Activated CD8-positive, alpha-beta memory T cell treated with anti-CD3 and anti-CD28 coated beads, Interleukin-2, amount 50 U/mL, for 24 hours (primary cell): ENCODE results near the gene MAP3K5.
"Not testable (repeated sequence)": the region's sequence is repeated elsewhere in the genome, so short reads cannot be mapped to it uniquely, and the experiment has no call there.

Experiments
- DNase-seq: peaks from one replicate; pipeline ENCODE4 v3.0.0-alpha.2; 2020; ENCODE audit errors: extremely low read depth

MAP3K5 gene, protein sequence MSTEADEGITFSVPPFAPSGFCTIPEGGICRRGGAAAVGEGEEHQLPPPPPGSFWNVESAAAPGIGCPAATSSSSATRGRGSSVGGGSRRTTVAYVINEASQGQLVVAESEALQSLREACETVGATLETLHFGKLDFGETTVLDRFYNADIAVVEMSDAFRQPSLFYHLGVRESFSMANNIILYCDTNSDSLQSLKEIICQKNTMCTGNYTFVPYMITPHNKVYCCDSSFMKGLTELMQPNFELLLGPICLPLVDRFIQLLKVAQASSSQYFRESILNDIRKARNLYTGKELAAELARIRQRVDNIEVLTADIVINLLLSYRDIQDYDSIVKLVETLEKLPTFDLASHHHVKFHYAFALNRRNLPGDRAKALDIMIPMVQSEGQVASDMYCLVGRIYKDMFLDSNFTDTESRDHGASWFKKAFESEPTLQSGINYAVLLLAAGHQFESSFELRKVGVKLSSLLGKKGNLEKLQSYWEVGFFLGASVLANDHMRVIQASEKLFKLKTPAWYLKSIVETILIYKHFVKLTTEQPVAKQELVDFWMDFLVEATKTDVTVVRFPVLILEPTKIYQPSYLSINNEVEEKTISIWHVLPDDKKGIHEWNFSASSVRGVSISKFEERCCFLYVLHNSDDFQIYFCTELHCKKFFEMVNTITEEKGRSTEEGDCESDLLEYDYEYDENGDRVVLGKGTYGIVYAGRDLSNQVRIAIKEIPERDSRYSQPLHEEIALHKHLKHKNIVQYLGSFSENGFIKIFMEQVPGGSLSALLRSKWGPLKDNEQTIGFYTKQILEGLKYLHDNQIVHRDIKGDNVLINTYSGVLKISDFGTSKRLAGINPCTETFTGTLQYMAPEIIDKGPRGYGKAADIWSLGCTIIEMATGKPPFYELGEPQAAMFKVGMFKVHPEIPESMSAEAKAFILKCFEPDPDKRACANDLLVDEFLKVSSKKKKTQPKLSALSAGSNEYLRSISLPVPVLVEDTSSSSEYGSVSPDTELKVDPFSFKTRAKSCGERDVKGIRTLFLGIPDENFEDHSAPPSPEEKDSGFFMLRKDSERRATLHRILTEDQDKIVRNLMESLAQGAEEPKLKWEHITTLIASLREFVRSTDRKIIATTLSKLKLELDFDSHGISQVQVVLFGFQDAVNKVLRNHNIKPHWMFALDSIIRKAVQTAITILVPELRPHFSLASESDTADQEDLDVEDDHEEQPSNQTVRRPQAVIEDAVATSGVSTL (N-terminal part only)

DNA sequence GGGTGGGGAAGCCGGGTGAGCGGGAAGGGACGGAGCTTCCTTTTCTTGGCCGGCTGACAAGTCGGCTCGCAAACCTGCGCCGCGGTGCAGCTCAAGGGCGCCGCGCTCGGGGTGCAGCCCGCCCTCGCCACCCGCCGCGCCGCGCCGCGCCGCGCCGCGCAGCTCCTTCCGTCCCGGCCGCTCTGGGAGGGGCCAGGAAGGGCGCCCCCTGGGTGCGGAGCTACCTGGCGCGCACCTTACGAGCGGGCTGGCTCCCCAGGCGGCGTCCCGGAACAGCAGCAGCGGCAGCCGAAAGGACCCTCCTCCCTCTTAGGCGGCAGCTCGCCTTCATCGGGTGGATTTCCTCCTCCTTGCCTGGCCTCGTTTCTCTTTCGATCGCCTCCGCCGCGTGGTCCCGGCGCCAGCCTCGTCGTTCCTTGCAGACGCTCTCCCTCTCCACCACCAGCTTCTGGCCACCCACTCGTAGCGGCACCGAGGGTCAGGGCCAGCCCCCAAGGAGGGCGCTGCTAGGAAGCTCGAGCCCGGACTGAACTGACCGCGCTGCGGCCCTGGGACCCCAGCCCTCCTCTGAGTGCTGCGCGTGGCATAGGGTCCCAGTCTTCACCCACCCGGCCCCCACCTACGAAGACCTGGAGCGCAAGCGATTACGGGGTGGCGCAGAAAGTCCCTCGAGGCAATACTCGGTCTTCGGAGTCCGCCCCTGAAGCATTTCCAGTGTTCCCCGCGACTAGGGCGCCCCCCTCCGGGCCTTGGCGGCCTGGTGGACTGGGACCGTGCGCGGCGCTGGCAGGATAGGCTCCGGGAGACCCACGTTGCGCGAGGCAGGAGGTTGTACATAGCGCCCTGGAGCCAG lies at the start of gene MAP3K5:
Gene MAP3K5, minus strand, starts transcription at position 68 of the 853 bp plus-strand sequence. CDS start 320 bp downstream, outside the sequence.
- peak; percentile 81 for DNase-seq

- no peak for DNase-seq
Observed at GRCh38 chr6:136840276-136841001, 48.2 kb upstream of the MAP3K5 start.

DNA sequence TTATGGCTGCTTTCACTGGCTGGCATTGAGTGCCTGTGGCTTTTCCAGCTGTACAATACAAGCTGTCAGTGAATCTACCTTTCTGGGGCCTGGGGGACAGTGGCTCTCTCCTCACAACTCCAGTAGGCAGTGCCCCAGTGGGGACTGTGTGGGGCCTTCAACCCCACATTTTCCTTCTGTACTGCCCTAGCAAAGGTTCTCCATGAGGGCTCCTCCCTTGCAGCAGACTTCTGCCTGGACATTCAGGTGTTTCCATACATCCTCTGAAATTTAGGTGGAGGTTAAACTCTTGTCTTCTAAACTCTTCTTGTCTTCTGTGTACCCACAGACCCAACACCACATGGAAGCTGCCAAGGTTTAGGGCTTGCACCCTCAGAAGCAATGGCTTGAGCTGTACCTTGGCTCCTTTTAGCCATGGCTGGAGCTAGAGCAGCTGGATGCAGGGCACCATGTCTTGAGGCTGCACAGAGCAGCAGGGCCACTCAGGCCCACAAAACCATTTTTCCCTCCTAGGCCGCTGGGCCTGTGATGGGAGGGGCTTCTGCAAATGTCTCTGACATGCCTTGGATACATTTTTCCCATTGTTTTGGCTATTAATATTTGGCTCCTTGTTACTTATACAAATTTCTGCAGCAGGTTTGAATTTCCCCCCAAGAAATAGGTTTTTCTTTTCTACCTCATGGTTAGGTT lies 39.7 kb upstream of the MAP3K5 start:
- DNase-seq: no peak

DNA sequence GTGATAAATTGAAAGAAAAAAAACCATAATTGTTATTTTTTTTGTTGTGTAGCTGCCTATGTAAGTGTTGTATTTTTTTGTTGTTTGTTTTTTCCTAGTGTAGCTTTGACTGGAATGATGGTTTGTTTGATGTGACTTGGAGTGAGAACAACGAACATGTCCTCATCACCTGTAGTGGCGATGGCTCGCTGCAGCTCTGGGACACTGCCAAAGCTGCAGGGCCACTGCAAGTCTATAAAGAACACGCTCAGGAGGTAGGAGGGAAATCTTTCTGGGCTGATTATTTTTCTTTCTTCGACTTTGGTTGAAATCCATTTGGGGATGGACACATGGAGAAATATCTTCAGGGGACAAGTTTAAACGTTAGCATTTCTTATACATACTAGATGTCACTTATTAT lies 33.9 kb upstream of the MAP3K5 start:
- DNase-seq: no peak

- no peak for DNase-seq
Observed at GRCh38 chr6:136823128-136823660, 30.9 kb upstream of the MAP3K5 start.

DNA sequence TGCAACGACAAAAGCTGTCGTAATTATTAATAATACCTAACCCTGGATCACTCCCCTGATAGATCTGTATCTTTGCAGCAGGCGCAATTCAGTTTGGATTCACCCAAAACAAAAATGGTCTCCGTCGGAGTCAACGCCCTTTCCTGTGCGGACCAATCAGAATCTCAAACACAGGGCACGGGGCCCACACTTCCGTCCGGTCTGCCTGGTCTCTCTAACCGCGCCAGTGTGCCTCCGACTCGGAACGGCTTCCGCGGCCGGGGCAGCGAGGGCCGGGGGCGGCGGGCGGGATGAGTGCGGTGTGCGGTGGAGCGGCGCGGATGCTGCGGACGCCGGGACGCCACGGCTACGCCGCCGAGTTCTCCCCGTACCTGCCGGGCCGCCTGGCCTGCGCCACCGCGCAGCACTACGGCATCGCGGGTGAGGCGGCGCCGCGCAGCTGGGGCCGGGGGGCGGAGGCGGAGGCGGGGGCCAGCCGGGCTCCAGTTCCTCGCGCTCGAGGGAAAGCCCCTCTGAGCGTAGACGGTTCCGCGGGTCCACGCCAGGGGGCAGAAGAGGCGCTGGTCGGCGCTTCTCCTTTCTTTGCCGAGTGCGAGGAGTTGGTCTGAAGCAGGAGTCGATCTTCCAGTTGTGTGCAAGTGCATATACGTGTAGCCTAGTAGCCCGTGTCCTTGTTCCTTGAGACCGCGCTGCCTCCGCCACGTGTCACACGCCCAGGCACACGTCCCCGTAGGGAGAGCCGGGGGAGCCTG lies 30.3 kb upstream of the MAP3K5 start, which contains the start of gene PEX7:
Gene PEX7, plus strand, starts transcription at position 217 of the 752 bp plus-strand sequence. Its CDS starts 74 bp downstream, at position 291.
- DNase-seq: peak; percentile 81

DNA sequence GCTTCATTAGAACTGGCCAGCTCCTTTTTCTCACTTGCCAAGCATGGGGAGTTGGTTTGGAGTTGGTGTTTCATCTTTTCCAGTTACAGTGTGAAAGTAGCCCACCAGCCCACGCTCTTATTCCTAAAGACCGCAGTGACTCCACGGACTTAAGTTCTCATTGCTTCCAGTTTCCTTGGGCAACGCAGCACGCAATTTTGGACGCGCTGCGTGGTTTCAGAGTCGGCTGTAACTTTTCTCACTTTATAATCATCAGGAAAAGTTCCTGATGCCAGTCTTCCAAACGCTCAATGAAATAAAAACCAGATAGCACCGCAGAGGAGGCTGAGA lies 29.7 kb upstream of the MAP3K5 start:
- DNase-seq: no peak

GRCh38 chr6:136820561-136820960 lies 28.3 kb upstream of the MAP3K5 start:
- DNase-seq: no peak

GRCh38 chr6:136816656-136817055 lies 24.4 kb upstream of the MAP3K5 start:
- DNase-seq: no peak

DNA sequence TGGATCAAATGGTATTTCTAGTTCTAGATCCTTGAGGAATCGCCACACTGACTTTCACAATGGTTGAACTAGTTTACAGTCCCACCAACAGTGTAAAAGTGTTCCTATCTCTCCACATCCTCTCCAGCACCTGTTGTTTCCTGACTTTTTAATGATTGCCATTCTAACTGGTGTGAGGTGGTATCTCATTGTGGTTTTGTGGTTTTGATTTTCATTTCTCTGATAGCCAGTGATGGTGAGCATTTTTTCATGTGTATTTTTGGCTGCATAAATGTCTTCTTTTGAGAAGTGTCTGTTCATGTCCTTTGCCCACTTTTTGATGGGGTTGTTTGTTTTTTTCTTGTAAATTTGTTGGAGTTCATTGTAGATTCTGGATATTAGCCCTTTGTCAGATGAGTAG lies 23.3 kb upstream of the MAP3K5 start:
- not testable (repeated sequence) for DNase-seq

- no peak for DNase-seq
Observed at GRCh38 chr6:136812174-136812573, 19.9 kb upstream of the MAP3K5 start.

GRCh38 chr6:136811272-136811671 lies 19.0 kb upstream of the MAP3K5 start:
- DNase-seq: no peak

GRCh38 chr6:136809091-136809860 lies 17.0 kb upstream of the MAP3K5 start:
- DNase-seq: no peak

- no peak for DNase-seq
Observed at GRCh38 chr6:136803608-136804007, 11.3 kb upstream of the MAP3K5 start.

DNA sequence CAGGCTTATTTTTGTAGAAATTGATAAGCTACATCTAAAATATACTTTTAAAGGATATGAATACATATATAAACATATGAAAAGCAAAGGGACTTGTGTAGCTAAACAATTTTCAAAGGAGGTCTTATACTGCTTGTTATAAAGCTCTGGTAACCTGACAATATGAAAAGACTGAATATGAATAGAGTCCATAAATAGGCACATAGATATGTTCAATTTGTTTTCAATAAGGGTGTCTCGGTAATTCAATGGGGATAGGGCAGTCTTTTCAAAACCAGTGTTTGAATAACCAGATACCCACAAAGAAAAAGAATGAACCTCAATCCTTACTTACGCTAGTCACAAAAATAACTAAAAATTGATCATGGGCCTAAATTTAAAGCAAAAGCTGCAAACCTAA lies 9.3 kb upstream of the MAP3K5 start:
- DNase-seq: no peak

DNA sequence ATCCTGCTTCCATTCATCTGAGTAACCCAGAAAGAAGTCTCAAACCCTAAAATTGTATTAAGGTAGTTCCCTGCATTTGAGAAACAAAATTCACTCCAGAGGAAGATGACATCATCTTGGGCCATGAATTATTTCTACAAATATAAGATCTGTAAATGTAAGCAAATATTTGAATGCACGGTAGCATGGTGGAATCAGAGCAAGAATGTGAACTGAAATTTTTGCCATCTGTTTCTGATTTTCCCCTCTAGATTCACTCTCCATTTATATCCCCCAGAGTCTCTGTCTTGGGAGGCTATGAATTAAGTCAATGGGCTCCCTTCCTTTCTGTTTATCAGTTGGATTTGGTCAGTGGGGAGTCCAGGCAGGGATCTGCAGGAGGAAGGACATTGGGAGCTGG lies 5.8 kb upstream of the MAP3K5 start:
- no peak for DNase-seq

- no peak for DNase-seq
Observed at GRCh38 chr6:136795996-136796395, 3.7 kb upstream of the MAP3K5 start.

DNA sequence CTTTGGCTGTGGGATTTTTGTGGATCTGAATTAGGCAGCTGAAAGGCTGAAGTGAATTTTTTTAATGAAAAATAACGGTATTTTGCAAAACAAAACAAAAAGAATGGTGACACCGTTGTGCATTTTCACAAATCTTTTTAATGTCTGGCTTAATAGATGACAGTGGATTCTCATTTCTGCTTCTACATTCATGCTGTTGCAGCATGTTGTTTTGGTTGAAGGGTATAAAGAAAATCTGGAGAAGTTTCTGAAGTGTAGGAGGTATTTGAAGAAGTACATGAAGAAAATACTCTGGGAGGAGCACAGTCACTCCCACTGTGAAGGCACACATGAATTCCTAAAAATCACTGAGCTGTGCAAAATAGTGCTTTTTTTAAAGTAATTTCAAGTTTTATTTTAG lies 3.1 kb upstream of the MAP3K5 start:
- no peak for DNase-seq
